Caco-2 (cell line): ENCODE data around the gene POLR2E. TPM values are rescaled to one million over a fixed set of nuclear protein-coding genes. Genes with fewer than 3 reads are reported as not detected.
A peak's percentile ranks its signal among the peaks of the same experiment; 100 is the strongest.

Source experiments
- BruUV-seq: library from RNA; stranded (reverse); fragments of 400-500 nt; replicated peaks from 2 replicates; lab custom pipeline; 2021; lab: Mats Ljungman, UMichigan
- CTCF ChIA-PET: fragments of 300-600 bp; sonication (Branson Sonifier 250); formaldehyde crosslinking; loops from one replicate; lab custom pipeline; 2022; ENCODE audit warnings: antibody characterized with exemption; lab: Charles Lee
- POLR2A ChIA-PET: fragments of 300-600 bp; sonication (Branson Sonifier 250); formaldehyde crosslinking; loops from one replicate; lab custom pipeline; 2022; ENCODE audit warnings: antibody characterized with exemption; lab: Charles Lee
- DNase-seq, 2 experiments: peaks; one replicate each; pipeline versions ENCODE4 v3.0.0 to v3.0.0-alpha.2; 2020 to 2022
- H3K27me3 ChIP-seq: replicated peaks from 2 replicates; pipeline ENCODE4 v1.6.0; 2011; ENCODE audit warnings: low read length; ENCODE audit not compliant: control insufficient read depth, insufficient read depth
- H3K36me3 ChIP-seq: 2 replicates; pipeline ENCODE4 v1.5.1; 2011; ENCODE audit warnings: low read length; ENCODE audit not compliant: control insufficient read depth, insufficient read depth
- H3K4me1 ChIP-seq: fragments of 250-450 bp; sonication (Bioruptor Pico); 2 replicates; pipeline ENCODE4 v1.5.1; 2020; ENCODE audit warnings: mild to moderate bottlenecking
- H3K4me3 ChIP-seq: 2 replicates; pipeline ENCODE4 v1.5.1; 2011; ENCODE audit warnings: low read depth, mild to moderate bottlenecking, control low read depth, low read length
- H3K9me3 ChIP-seq: fragments of 250-450 bp; sonication (Bioruptor Pico); 2 replicates; pipeline ENCODE4 v1.5.1; 2020; ENCODE audit warnings: mild to moderate bottlenecking, moderate library complexity
- H3K27ac Mint-ChIP-seq: one replicate; pipeline ENCODE4 v1.8.0; 2022; ENCODE audit warnings: mixed read lengths; ENCODE audit not compliant: unreplicated experiment
- H3K27me3 Mint-ChIP-seq: one replicate; pipeline ENCODE4 v1.8.0; 2022; ENCODE audit warnings: mixed read lengths; ENCODE audit not compliant: insufficient read depth, unreplicated experiment
- H3K36me3 Mint-ChIP-seq: one replicate; pipeline ENCODE4 v1.8.0; 2022; ENCODE audit warnings: mild to moderate bottlenecking, mixed read lengths; ENCODE audit not compliant: insufficient read depth, unreplicated experiment
- H3K4me1 Mint-ChIP-seq: one replicate; pipeline ENCODE4 v1.8.0; 2022; ENCODE audit warnings: low read depth, mixed read lengths; ENCODE audit not compliant: unreplicated experiment
- H3K4me3 Mint-ChIP-seq: one replicate; pipeline ENCODE4 v1.8.0; 2022; ENCODE audit warnings: mild to moderate bottlenecking, moderate library complexity, mixed read lengths; ENCODE audit not compliant: unreplicated experiment
- H3K9me3 Mint-ChIP-seq: one replicate; pipeline ENCODE4 v1.8.0; 2022; ENCODE audit warnings: mixed read lengths; ENCODE audit not compliant: unreplicated experiment
- intact Hi-C: fragments of 100-400 bp; cut with micrococcal nuclease; formaldehyde crosslinking; loops from one replicate; pipeline ENCODE4 v1.10.0; 2022; ENCODE audit not compliant: unreplicated experiment
- total RNA-seq: library from RNA; stranded (reverse); gene quantifications from 2 replicates; pipeline ENCODE4 v1.2.3, GENCODE V29; 2022
- TF ChIP-seq, protein P1 (sequence below), 2 experiments: fragments of 200-600 bp in 1 of 2; IDR thresholded peaks; 1 replicate in 1 of 2; 2 replicates in 1 of 2; pipeline versions ENCODE4 v1.5.1 to v1.8.0; 2011 to 2022; ENCODE audit warnings: antibody characterized with exemption in 1 of 2, control low read depth in 1 of 2, inconsistent platforms in 1 of 2, low read depth in 1 of 2, low read length in 1 of 2, mild to moderate bottlenecking in 1 of 2, moderate library complexity in 1 of 2; ENCODE audit not compliant: insufficient read depth in 1 of 2, severe bottlenecking in 1 of 2, unreplicated experiment in 1 of 2

POLR2E gene
- total RNA-seq, 1 experiment from 2014 or later, result 264 TPM

GRCh38 chr19:1065606-1066109 lies 29.5 kb downstream of the POLR2E start:
- no peaks in the 10 kb centered on the region for H3K4me1 Mint-ChIP-seq
- peaks cover 49% of the 10 kb centered on the region for H3K36me3 Mint-ChIP-seq
- H3K27ac Mint-ChIP-seq, result peak overlapping the region; percentile 77
- H3K4me3 ChIP-seq, result peak overlapping the region; percentile 61
- peak; percentile 82 to 92 for DNase-seq
- BruUV-seq, result no TSS peak
- H3K9me3 Mint-ChIP-seq, result no peaks in the 10 kb centered on the region
- ChIA-PET POLR2A (interaction anchor here (0.5 to 3.3 kb wide), 12 partner anchors 10 to 313 kb away, joined by 3 to 33 read pairs (median 4); partner anchors contain the start of genes ABCA7, CIRBP, CNN2 and GPX4), CTCF (interaction anchor here (0.7 to 2.6 kb wide), 5 partner anchors 10 to 201 kb away, joined by 3 to 8 read pairs (median 4); partner anchors contain the start of gene CNN2)
- H3K27me3 ChIP-seq, result no peaks in the 10 kb centered on the region
- TF ChIP-seq, protein P1, sequence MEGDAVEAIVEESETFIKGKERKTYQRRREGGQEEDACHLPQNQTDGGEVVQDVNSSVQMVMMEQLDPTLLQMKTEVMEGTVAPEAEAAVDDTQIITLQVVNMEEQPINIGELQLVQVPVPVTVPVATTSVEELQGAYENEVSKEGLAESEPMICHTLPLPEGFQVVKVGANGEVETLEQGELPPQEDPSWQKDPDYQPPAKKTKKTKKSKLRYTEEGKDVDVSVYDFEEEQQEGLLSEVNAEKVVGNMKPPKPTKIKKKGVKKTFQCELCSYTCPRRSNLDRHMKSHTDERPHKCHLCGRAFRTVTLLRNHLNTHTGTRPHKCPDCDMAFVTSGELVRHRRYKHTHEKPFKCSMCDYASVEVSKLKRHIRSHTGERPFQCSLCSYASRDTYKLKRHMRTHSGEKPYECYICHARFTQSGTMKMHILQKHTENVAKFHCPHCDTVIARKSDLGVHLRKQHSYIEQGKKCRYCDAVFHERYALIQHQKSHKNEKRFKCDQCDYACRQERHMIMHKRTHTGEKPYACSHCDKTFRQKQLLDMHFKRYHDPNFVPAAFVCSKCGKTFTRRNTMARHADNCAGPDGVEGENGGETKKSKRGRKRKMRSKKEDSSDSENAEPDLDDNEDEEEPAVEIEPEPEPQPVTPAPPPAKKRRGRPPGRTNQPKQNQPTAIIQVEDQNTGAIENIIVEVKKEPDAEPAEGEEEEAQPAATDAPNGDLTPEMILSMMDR (IDR thresholded peaks at IDR 0.05; ENCODE audit: insufficient read depth in 1 of 2, low read depth in 1 of 2, low read length in 1 of 2, severe bottlenecking in 1 of 2, unreplicated experiment in 1 of 2), result no peak
- peak overlapping the region; percentile 84 for H3K4me3 Mint-ChIP-seq
- H3K36me3 ChIP-seq, result no peaks in the 10 kb centered on the region
- no peaks in the 10 kb centered on the region for H3K9me3 ChIP-seq
- H3K4me1 ChIP-seq, result peaks cover 15% of the 10 kb centered on the region
- intact Hi-C loops, result loop anchor here (1.0 to 2.0 kb wide), 3 partner anchors 10 to 44 kb away; partner anchors contain the start of genes GPX4, RNU6-2 and TMEM259
- H3K27me3 Mint-ChIP-seq, result no peaks in the 10 kb centered on the region

DNA sequence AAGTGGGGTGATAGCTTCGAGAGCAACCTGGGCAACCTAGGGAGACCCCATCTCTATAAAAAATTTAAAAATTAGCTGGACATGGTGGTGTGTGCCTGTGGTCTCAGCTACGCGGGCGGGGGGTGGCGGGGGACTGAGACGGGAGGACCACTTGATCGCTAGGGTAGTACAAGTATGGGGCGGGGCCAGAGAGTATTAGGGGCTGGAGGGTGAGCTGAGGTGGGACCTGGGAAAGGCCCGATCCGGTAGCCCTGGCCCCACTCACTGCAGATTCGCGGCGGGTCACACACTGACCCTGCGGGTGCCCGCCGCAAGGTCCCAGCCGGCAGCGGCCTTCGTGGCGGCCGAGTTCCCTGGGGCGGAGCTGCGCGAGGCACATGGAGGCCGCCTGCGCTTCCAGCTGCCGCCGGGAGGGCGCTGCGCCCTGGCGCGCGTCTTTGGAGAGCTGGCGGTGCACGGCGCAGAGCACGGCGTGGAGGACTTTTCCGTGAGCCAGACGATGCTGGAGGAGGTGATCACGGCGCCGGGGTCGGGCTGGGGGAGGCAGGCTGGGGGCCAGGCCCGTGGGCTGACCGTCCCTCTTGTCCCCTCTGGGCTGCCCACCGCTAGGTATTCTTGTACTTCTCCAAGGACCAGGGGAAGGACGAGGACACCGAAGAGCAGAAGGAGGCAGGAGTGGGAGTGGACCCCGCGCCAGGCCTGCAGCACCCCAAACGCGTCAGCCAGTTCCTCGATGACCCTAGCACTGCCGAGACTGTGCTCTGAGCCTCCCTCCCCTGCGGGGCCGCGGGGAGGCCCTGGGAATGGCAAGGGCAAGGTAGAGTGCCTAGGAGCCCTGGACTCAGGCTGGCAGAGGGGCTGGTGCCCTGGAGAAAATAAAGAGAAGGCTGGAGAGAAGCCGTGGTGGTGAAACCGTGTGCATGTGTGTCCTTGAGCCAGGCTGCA lies 30.2 kb downstream of the POLR2E start:
- Mint-ChIP-seq H3K4me1 (no peaks in the 10 kb centered on the region), H3K27me3 (no peaks in the 10 kb centered on the region), H3K27ac (peak overlapping the region; percentile 77), H3K4me3 (peak overlapping the region; percentile 84), H3K9me3 (no peaks in the 10 kb centered on the region), H3K36me3 (peaks cover 49% of the 10 kb centered on the region)
- POLR2A ChIA-PET, result interaction anchor here (0.5 to 3.3 kb wide), 15 partner anchors 11 to 210 kb away, joined by 3 to 33 read pairs (median 4); partner anchors contain the start of genes ABCA7, CIRBP, CNN2 and GPX4
- CTCF ChIA-PET, result interaction anchor here (0.6 to 2.6 kb wide), 11 partner anchors 11 to 426 kb away, joined by 3 to 9 read pairs (median 5); partner anchors contain the start of genes ABCA7, CNN2, REEP6 and RNU6-2
- peak overlapping the region; percentile 61 for H3K4me3 ChIP-seq
- no peaks in the 10 kb centered on the region for H3K9me3 ChIP-seq
- DNase-seq, result peak; percentile 81 to 89
- intact Hi-C loops, result loop anchor here (1.0 to 2.0 kb wide), 4 partner anchors 10 to 44 kb away; partner anchors contain the start of genes GPX4, RNU6-2 and TMEM259
- no peaks in the 10 kb centered on the region for H3K36me3 ChIP-seq
- H3K27me3 ChIP-seq, result no peaks in the 10 kb centered on the region
- TF ChIP-seq, protein P1 (IDR thresholded peaks at IDR 0.05; ENCODE audit: insufficient read depth in 1 of 2, low read depth in 1 of 2, low read length in 1 of 2, severe bottlenecking in 1 of 2, unreplicated experiment in 1 of 2), result peak; percentile 81 to 84
- peaks cover 15% of the 10 kb centered on the region for H3K4me1 ChIP-seq
- TSS peak; percentile 97 for BruUV-seq
